ENCODE measurements around the gene QSOX1. TPM values are rescaled to one million over a fixed set of nuclear protein-coding genes. Genes with fewer than 3 reads are reported as not detected.

Gene QSOX1
- total and polyA plus RNA-seq, 2 of the 4 experiments (the other 2 are of a cell fraction) = 102 to 791 TPM

DNA sequence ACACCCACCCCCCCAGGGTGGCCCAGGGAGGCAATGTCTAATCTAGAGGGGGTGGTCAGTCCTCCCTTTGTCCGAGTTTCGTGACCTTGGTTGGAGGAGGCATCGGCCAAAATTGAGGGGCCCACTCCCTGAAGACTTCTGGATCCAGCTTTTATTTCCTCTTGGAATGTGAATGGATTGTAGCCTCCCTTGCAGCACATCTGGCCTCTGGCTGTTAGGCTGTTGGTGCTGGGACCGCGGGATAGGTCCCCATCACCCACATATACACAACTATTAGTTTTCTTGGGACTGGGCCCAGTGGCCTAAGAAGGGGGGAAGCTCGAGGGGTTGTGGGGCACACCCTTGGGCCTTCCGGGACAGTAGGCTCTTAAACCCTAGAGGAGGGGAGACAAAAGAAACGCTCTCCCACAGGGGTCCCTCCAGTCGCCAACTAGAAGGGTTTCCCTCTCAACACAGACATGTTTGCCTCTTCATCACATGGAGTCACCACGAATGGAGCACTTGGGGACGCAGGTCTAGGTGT lies 77.9 kb downstream of the QSOX1 start:
- no peak overlapping the region for H3K14ac ChIP-seq (replicated peaks; ENCODE audit: low read depth, low read length)
- intact Hi-C loops (cut with micrococcal nuclease) = no loop called here
- TF ChIP-seq RCOR1 (IDR thresholded peaks at IDR 0.05; ENCODE audit: insufficient replicate concordance, low read length) (no peak), MXI1 (IDR thresholded peaks at IDR 0.05; ENCODE audit: borderline replicate concordance, low read depth, low read length) (no peak), SMC3 (IDR thresholded peaks at IDR 0.05; ENCODE audit: low read depth, low read length) (no peak), CHD1 (IDR thresholded peaks at IDR 0.05; ENCODE audit: low read depth, low read length) (no peak), POLR2A (IDR thresholded peaks at IDR 0.05; ENCODE audit: low read depth, low read length) (no peak)
- ATAC-seq (ENCODE audit: low read depth) (no peak), DNase-seq (no peak)
- no peak overlapping the region for H3K4me3 ChIP-seq (ENCODE audit: insufficient read depth, low read depth, low read length)
- H2AFZ ChIP-seq (replicated peaks; ENCODE audit: low read length, poor library complexity) = no peak overlapping the region
- H4K5ac ChIP-seq (ENCODE audit: low read depth, low read length) = no peak overlapping the region
- H4K8ac ChIP-seq (ENCODE audit: low read depth in 2 of 2, low read length in 2 of 2) = no peak overlapping the region
- POLR2A ChIA-PET (ENCODE audit: unreplicated experiment) = no interaction called here
- CTCF ChIA-PET = no interaction called here
- H3K4me1 ChIP-seq (ENCODE audit: control insufficient read depth, insufficient read depth, low read length) = no peaks in the 10 kb centered on the region; the same call in 1 of the 2 replicates
- in situ Hi-C loops (cut with MboI; ENCODE audit: low sequenced_read_pairs) = no loop called here
- BruUV-seq (replicated peaks) = no TSS peak
- peaks cover 36% of the 10 kb centered on the region for H4K20me1 ChIP-seq (ENCODE audit: insufficient read depth, low read length)
- H3K4ac ChIP-seq (ENCODE audit: low read depth, low read length) = no peak overlapping the region
- no peak overlapping the region for H3K4me2 ChIP-seq (ENCODE audit: low read depth, low read length)
- no peaks in the 10 kb centered on the region for H3K79me1 ChIP-seq (ENCODE audit: low read depth in 1 of 2, low read length in 2 of 2)
- H2BK20ac ChIP-seq (ENCODE audit: low read depth, low read length) = no peak overlapping the region
- no CpG with 5 or more reads among the region's 11 CpGs for WGBS, 2 experiments (ENCODE audit: extremely low coverage in 2 of 2, insufficient read length in 1 of 2)
- no peak overlapping the region for H2BK15ac ChIP-seq (ENCODE audit: low read depth, low read length)
- no peak overlapping the region for H2AK9ac ChIP-seq (replicated peaks; ENCODE audit: low read depth, low read length, poor library complexity)
- H3K27me3 ChIP-seq (ENCODE audit: control insufficient read depth, insufficient read depth, low read length) = peaks cover 88% of the 10 kb centered on the region
- dilution Hi-C loops (cut with HindIII; ENCODE audit: low sequenced_read_pairs, unreplicated experiment) = no loop called here
- H3K9me1 ChIP-seq (ENCODE audit: insufficient read depth, low read length) = peaks cover 4% of the 10 kb centered on the region; the same call in 1 of the 2 replicates
- H3K18ac ChIP-seq (ENCODE audit: low read depth, low read length) = no peak overlapping the region
- H3K23ac ChIP-seq (ENCODE audit: low read depth, low read length) = 0 out of 2 replicates have a peak overlapping the region, but pooled peaks have one; percentile 15
- no peak overlapping the region for H4K91ac ChIP-seq (ENCODE audit: insufficient read depth, low read depth, low read length)
- H3K56ac ChIP-seq (ENCODE audit: extremely low read depth, insufficient read depth, low read length) = no peak overlapping the region
- no peak overlapping the region for H2BK5ac ChIP-seq (ENCODE audit: low read depth, low read length, poor library complexity, severe bottlenecking)
- no peak overlapping the region for H2AK5ac ChIP-seq (ENCODE audit: low read depth, low read length)
- peaks cover 12% of the 10 kb centered on the region for H3K9me3 ChIP-seq (ENCODE audit: control insufficient read depth, insufficient read depth, low read length)
- H3K36me3 ChIP-seq (ENCODE audit: control insufficient read depth, insufficient read depth, low read length) = no peaks in the 10 kb centered on the region
- H3K9ac ChIP-seq (ENCODE audit: low read depth, low read length) = no peak overlapping the region
- no peak overlapping the region for H2BK120ac ChIP-seq (ENCODE audit: low read depth, low read length)
- H3K27ac ChIP-seq (ENCODE audit: insufficient read depth, low read length) = no peak overlapping the region
